H1 (cell line): ENCODE results near the gene GLG1. TPM values are rescaled to one million over a fixed set of nuclear protein-coding genes. Genes with fewer than 3 reads are reported as not detected.

Experiments used
- CTCF ChIA-PET: fragments of 300-600 bp; sonication (Branson Sonifier 250); formaldehyde crosslinking; loops from one replicate; lab custom pipeline; 2021; ENCODE audit not compliant: partially characterized antibody; lab: Charles Lee
- POLR2A ChIA-PET: fragments of 300-600 bp; sonication (Branson Sonifier 250); formaldehyde crosslinking; loops from one replicate; lab custom pipeline; 2021; ENCODE audit warnings: inconsistent platforms; ENCODE audit not compliant: partially characterized antibody; lab: Charles Lee
- DNase-seq, 2 experiments: peaks; one replicate each; pipeline versions ENCODE4 v3.0.0 to v3.0.0-alpha.2; 2010 to 2022; ENCODE audit warnings: low spot score in 2 of 2, low read depth in 1 of 2, mixed read lengths in 1 of 2
- FAIRE-seq: peaks from 2 replicates; lab custom pipeline; 2011; peaks lifted over from hg19 to GRCh38; lab: Jason Lieb, UNC
- H2AFZ ChIP-seq: 2 replicates; pipeline ENCODE4 v1.8.1; 2012; ENCODE audit warnings: low read length, inconsistent platforms
- H2AK5ac ChIP-seq: 2 replicates; pipeline ENCODE4 v1.6.1; 2013; ENCODE audit warnings: low read depth, low read length
- H2BK120ac ChIP-seq: replicated peaks from 2 replicates; pipeline ENCODE3; 2013; ENCODE audit warnings: low read depth, low read length, inconsistent platforms
- H2BK12ac ChIP-seq: 2 replicates; pipeline ENCODE4 v1.6.1; 2013; ENCODE audit warnings: low read depth, low read length
- H2BK15ac ChIP-seq: 2 replicates; pipeline ENCODE4 v1.6.1; 2013; ENCODE audit warnings: low read length
- H2BK20ac ChIP-seq: 2 replicates; pipeline ENCODE4 v1.6.1; 2013; ENCODE audit warnings: low read length
- H2BK5ac ChIP-seq: 2 replicates; pipeline ENCODE4 v1.6.1; 2013; ENCODE audit warnings: low read depth, low read length
- H3K14ac ChIP-seq: 2 replicates; pipeline ENCODE4 v1.6.1; 2013; ENCODE audit warnings: inconsistent platforms; ENCODE audit not compliant: insufficient read length
- H3K18ac ChIP-seq: 2 replicates; pipeline ENCODE4 v1.6.1; 2013; ENCODE audit warnings: low read length; ENCODE audit errors: extremely low read depth
- H3K23ac ChIP-seq: 2 replicates; pipeline ENCODE4 v1.6.1; 2013; ENCODE audit warnings: inconsistent platforms; ENCODE audit not compliant: insufficient read length
- H3K23me2 ChIP-seq: 2 replicates; pipeline ENCODE4 v1.6.1; 2013; ENCODE audit warnings: low read depth, low read length
- H3K27ac ChIP-seq: 2 replicates; pipeline ENCODE4 v1.6.1; 2011; ENCODE audit warnings: low read depth, low read length, inconsistent platforms
- H3K27me3 ChIP-seq, 4 experiments: replicated peaks in 1 of 4; 1 replicate in 1 of 4; 2 replicates in 3 of 4; pipeline versions ENCODE4 v1.6.1 to v1.8.1; 2011 to 2013; ENCODE audit warnings: low read length in 3 of 4, mild to moderate bottlenecking in 3 of 4, inconsistent platforms in 2 of 4, mixed read lengths in 2 of 4, moderate library complexity in 1 of 4; ENCODE audit not compliant: control insufficient read depth in 3 of 4, insufficient read depth in 3 of 4; ENCODE audit errors: extremely low read depth in 1 of 4
- H3K36me3 ChIP-seq, 4 experiments: 2 replicates each; pipeline versions ENCODE4 v1.6.1 to v1.8.1; 2011 to 2013; ENCODE audit warnings: mild to moderate bottlenecking in 4 of 4, low read length in 3 of 4, moderate library complexity in 2 of 4, control low read depth in 1 of 4, inconsistent platforms in 1 of 4; ENCODE audit not compliant: insufficient read depth in 4 of 4, control insufficient read depth in 2 of 4
- H3K4ac ChIP-seq: replicated peaks from 2 replicates; pipeline ENCODE3; 2013; ENCODE audit warnings: low read length, low read depth, mixed read lengths, inconsistent platforms; ENCODE audit not compliant: insufficient read length
- H3K4me1 ChIP-seq, 4 experiments: replicated peaks in 1 of 4; 1 replicate in 1 of 4; 2 replicates in 3 of 4; pipeline versions ENCODE4 v1.6.1 to v1.8.1; 2011 to 2013; ENCODE audit warnings: low read length in 3 of 4, inconsistent platforms in 2 of 4, mixed read lengths in 1 of 4; ENCODE audit not compliant: insufficient read depth in 4 of 4, control insufficient read depth in 3 of 4
- H3K4me2 ChIP-seq, 2 experiments: 2 replicates each; pipeline versions ENCODE4 v1.6.1 to v1.8.1; 2011 to 2013; ENCODE audit warnings: low read depth in 2 of 2, low read length in 2 of 2, control low read depth in 1 of 2, inconsistent platforms in 1 of 2, mild to moderate bottlenecking in 1 of 2; ENCODE audit not compliant: insufficient read depth in 1 of 2
- H3K4me3 ChIP-seq, 4 experiments: fragments of 200-600, 300-600 bp in 1 of 4; sonication (generic), shearing (Covaris generic), sonication (Bioruptor Twin) in 1 of 4; 2 replicates each; pipeline versions ENCODE4 v1.5.1 to v1.8.1; 2011 to 2016; ENCODE audit warnings: low read length in 4 of 4, low read depth in 3 of 4, control low read depth in 2 of 4, inconsistent platforms in 2 of 4, mild to moderate bottlenecking in 2 of 4, mixed read lengths in 1 of 4, moderate library complexity in 1 of 4; ENCODE audit not compliant: insufficient read depth in 2 of 4; ENCODE audit errors: extremely low read depth in 1 of 4
- H3K56ac ChIP-seq: replicated peaks from 2 replicates; pipeline ENCODE3; 2013; ENCODE audit warnings: low read depth, mild to moderate bottlenecking, mixed read lengths, low read length, inconsistent platforms; ENCODE audit not compliant: insufficient read length
- H3K79me1 ChIP-seq: 2 replicates; pipeline ENCODE4 v1.6.1; 2013; ENCODE audit warnings: low read depth, low read length, control low read depth
- H3K79me2 ChIP-seq, 2 experiments: 2 replicates each; pipeline versions ENCODE4 v1.6.1 to v1.8.1; 2012 to 2013; ENCODE audit warnings: low read length in 2 of 2, mild to moderate bottlenecking in 2 of 2, inconsistent platforms in 1 of 2; ENCODE audit not compliant: insufficient read depth in 2 of 2, control insufficient read depth in 1 of 2
- H3K9ac ChIP-seq, 4 experiments: replicated peaks in 1 of 4; 1 replicate in 1 of 4; 2 replicates in 3 of 4; pipeline versions ENCODE4 v1.6.1 to v1.8.1; 2011 to 2013; ENCODE audit warnings: low read depth in 3 of 4, low read length in 3 of 4, control low read depth in 2 of 4, mild to moderate bottlenecking in 2 of 4, moderate library complexity in 2 of 4, inconsistent platforms in 1 of 4; ENCODE audit errors: extremely low read depth in 1 of 4
- H3K9me3 ChIP-seq, 2 experiments: 2 replicates each; pipeline versions ENCODE4 v1.6.1 to v1.8.1; 2012 to 2013; ENCODE audit warnings: mild to moderate bottlenecking in 2 of 2, moderate library complexity in 2 of 2, control low read depth in 1 of 2, inconsistent platforms in 1 of 2, low read depth in 1 of 2, low read length in 1 of 2, mixed read lengths in 1 of 2; ENCODE audit not compliant: insufficient read depth in 2 of 2
- H4K20me1 ChIP-seq, 2 experiments: replicated peaks in 1 of 2; 2 replicates each; pipeline versions ENCODE3 to v1.8.1; 2011 to 2013; ENCODE audit warnings: inconsistent platforms in 2 of 2, low read length in 2 of 2, mild to moderate bottlenecking in 1 of 2; ENCODE audit not compliant: insufficient read depth in 2 of 2, control insufficient read depth in 1 of 2
- H4K5ac ChIP-seq: 2 replicates; pipeline ENCODE4 v1.6.1; 2013; ENCODE audit warnings: low read length, low read depth, mixed read lengths, inconsistent platforms; ENCODE audit not compliant: insufficient read length
- H4K8ac ChIP-seq: 2 replicates; pipeline ENCODE4 v1.8.0; 2013; ENCODE audit warnings: mild to moderate bottlenecking, moderate library complexity, low read length, inconsistent platforms; ENCODE audit not compliant: insufficient read depth; ENCODE audit errors: extremely low read depth
- H4K91ac ChIP-seq: replicated peaks from 2 replicates; pipeline ENCODE3; 2013; ENCODE audit warnings: low read length, mixed read lengths, inconsistent platforms; ENCODE audit not compliant: insufficient read length
- BACH1 ChIP-seq: IDR thresholded peaks from 2 replicates; pipeline ENCODE4 v1.6.1; 2012; ENCODE audit warnings: low read length, improper control_type of control experiment
- EP300 ChIP-seq, 2 experiments: IDR thresholded peaks; 1 replicate in 1 of 2; 2 replicates in 1 of 2; pipeline ENCODE4 v1.6.1; 2011 to 2012; ENCODE audit warnings: low read depth in 2 of 2, low read length in 2 of 2, mild to moderate bottlenecking in 2 of 2, borderline replicate concordance in 1 of 2, inconsistent platforms in 1 of 2, moderate library complexity in 1 of 2
- EZH2 ChIP-seq: fragments of 200-600 bp; sonication (generic); IDR thresholded peaks from 2 replicates; pipeline ENCODE4 v1.7.1; 2012; ENCODE audit warnings: low read depth, mild to moderate bottlenecking, moderate library complexity, low read length, inconsistent platforms; ENCODE audit not compliant: severe bottlenecking
- JUN ChIP-seq: IDR thresholded peaks from 2 replicates; pipeline ENCODE4 v1.6.1; 2011; ENCODE audit warnings: low read depth, mild to moderate bottlenecking, improper control_type of control experiment, low read length
- MAFK ChIP-seq: IDR thresholded peaks from 2 replicates; pipeline ENCODE4 v1.6.1; 2012; ENCODE audit warnings: low read depth, mild to moderate bottlenecking, improper control_type of control experiment, low read length
- NANOG ChIP-seq: IDR thresholded peaks from 2 replicates; pipeline ENCODE4 v1.6.1; 2011; ENCODE audit warnings: low read length, low read depth, mild to moderate bottlenecking, inconsistent platforms; ENCODE audit not compliant: insufficient read depth, poor library complexity, severe bottlenecking
- RAD21 ChIP-seq, 2 experiments: IDR thresholded peaks in 1 of 2; conservative IDR thresholded peaks in 1 of 2; 2 replicates each; pipeline ENCODE4 v1.6.1; 2011; ENCODE audit warnings: low read depth in 2 of 2, low read length in 2 of 2, improper control_type of control experiment in 1 of 2, inconsistent platforms in 1 of 2, mild to moderate bottlenecking in 1 of 2, moderate library complexity in 1 of 2
- RBBP5 ChIP-seq: IDR thresholded peaks from 2 replicates; pipeline ENCODE4 v1.7.1; 2012; ENCODE audit warnings: low read depth, mild to moderate bottlenecking, inconsistent platforms, low read length, moderate library complexity, borderline replicate concordance
- SP4 ChIP-seq: IDR thresholded peaks from 2 replicates; pipeline ENCODE4 v1.6.1; 2012; ENCODE audit warnings: low read length, inconsistent platforms
- SUZ12 ChIP-seq: fragments of 200-600 bp; sonication (generic); IDR thresholded peaks from 2 replicates; pipeline ENCODE4 v1.6.1; 2012; ENCODE audit warnings: mild to moderate bottlenecking, inconsistent platforms, low read length, moderate library complexity, mixed read lengths
- USF2 ChIP-seq: IDR thresholded peaks from 2 replicates; pipeline ENCODE4 v1.6.1; 2011; ENCODE audit warnings: low read length, improper control_type of control experiment
- WGBS, 2 experiments: shearing (Covaris generic) in 1 of 2; methylation state at CpG; one replicate each; pipeline versions ENCODE4 v1.1.6 to v1.1.7; 2013 to 2015; ENCODE audit warnings: low lambda C conversion rate in 2 of 2, mixed read lengths in 2 of 2, inconsistent platforms in 1 of 2, low coverage in 1 of 2, missing lambda C conversion rate in 1 of 2; ENCODE audit not compliant: insufficient replicate concordance in 2 of 2, insufficient coverage in 1 of 2, insufficient read length in 1 of 2; ENCODE audit errors: extremely low coverage in 1 of 2, missing lambda C conversion rate in 1 of 2; 5-methylcytosine and 5-hydroxymethylcytosine counted together
- polyA plus RNA-seq, 7 experiments: library from polyadenylated mRNA; depleted of rRNA in 3 of 7; stranded (reverse) in 5 of 7; unstranded in 2 of 7; fragments of >200 nt in 5 of 7; fragments of 200-250 nt in 2 of 7; gene quantifications; 1 replicate in 5 of 7; 2 replicates in 1 of 7; 4 replicates in 1 of 7; pipeline versions ENCODE4 v1.2.1 to v1.2.3, GENCODE V29; 2011 to 2013; ENCODE audit warnings: missing spikeins in 2 of 7, mixed read lengths in 2 of 7
- total RNA-seq: library from RNA; stranded (reverse); fragmentation: NEBNext Ultra II Directional; extraction: Animal tissue kit (Norgen Biotek cat#: 25700); gene quantifications from 2 replicates; pipeline ENCODE4 v1.2.1, GENCODE V29; 2021
- TF ChIP-seq, protein P1 (sequence below): IDR thresholded peaks from 2 replicates; pipeline ENCODE4 v1.6.1; 2012; ENCODE audit warnings: inconsistent platforms

Gene GLG1
- total and polyA plus RNA-seq, 2 of the 8 experiments (the other 6 are each of a cell fraction or from before 2014, with no cell fraction given): 53.4 to 139 TPM

DNA sequence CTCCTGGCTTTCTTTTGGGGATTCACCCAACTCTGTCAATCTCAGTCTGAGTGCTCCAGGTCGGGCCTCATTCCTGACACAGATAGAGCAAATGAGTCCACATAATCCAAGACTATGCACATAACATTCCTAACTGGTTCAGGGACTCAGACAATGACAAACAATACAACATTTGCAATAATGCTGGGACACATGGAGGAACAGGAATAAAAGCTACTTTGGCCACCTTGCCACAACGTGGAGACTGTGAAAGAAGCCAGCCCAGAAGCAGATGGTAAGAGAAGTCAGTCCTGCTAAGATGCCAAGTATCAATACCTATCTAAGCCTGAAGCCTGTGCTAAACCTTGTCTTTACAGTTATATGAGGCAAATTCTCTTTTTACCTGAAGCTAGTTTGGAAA, 39.0 kb downstream of the GLG1 start:
- H2BK20ac ChIP-seq: no peak overlapping the region
- no peak overlapping the region for H2BK12ac ChIP-seq
- H4K20me1 ChIP-seq: peaks cover 9 to 20% of the 10 kb centered on the region in 2 experiments
- ChIA-PET POLR2A (interaction anchor here (1.2 to 1.6 kb wide), 3 partner anchors 11 to 40 kb away, joined by 3 to 4 read pairs (median 3); partner anchors contain the start of gene GLG1), CTCF (interaction anchor here (0.6 kb wide), 1 partner anchor 29 kb away, joined by 3 read pairs; no protein-coding TSS in a partner anchor)
- H3K23me2 ChIP-seq: no peaks in the 10 kb centered on the region
- H2BK15ac ChIP-seq: no peak overlapping the region
- no peak overlapping the region for H3K9ac ChIP-seq
- no peak for DNase-seq
- H2AK5ac ChIP-seq: no peak overlapping the region
- no peak overlapping the region for H3K18ac ChIP-seq
- H4K5ac ChIP-seq: no peak overlapping the region
- no peak overlapping the region for H2BK5ac ChIP-seq
- no peak overlapping the region for H4K91ac ChIP-seq
- peaks cover 23% of the 10 kb centered on the region for H3K79me1 ChIP-seq
- H3K4ac ChIP-seq: no peak overlapping the region
- no peak overlapping the region for H2BK120ac ChIP-seq
- no peaks in the 10 kb centered on the region for H3K4me1 ChIP-seq
- no peak overlapping the region for H3K4me3 ChIP-seq
- H3K36me3 ChIP-seq: no peaks in the 10 kb centered on the region
- no peak overlapping the region for H3K56ac ChIP-seq
- no peak overlapping the region for H3K14ac ChIP-seq
- WGBS, 2 experiments: 87% methylated on average over 2 of the region's 2 CpGs; no CpG with 5 or more reads in 1 of the 2 experiments
- no peak overlapping the region for H3K23ac ChIP-seq
- no peak overlapping the region for H3K4me2 ChIP-seq
- FAIRE-seq: no peak
- H4K8ac ChIP-seq: no peak overlapping the region
- peaks cover 19 to 95% of the 10 kb centered on the region in 2 experiments for H3K79me2 ChIP-seq
- H2AFZ ChIP-seq: no peak overlapping the region
- H3K9me3 ChIP-seq: no peaks in the 10 kb centered on the region
- no peaks in the 10 kb centered on the region for H3K27me3 ChIP-seq
- H3K27ac ChIP-seq: no peak overlapping the region
- TF ChIP-seq RBBP5 (no peak), USF2 (no peak), MAFK (no peak), EZH2 (no peak), SUZ12 (no peak), SP4 (no peak), NANOG (no peak), JUN (no peak), RAD21 (IDR thresholded peaks at IDR 0.05 in 1 of 2, conservative IDR thresholded peaks at IDR 0.05 in 1 of 2; ENCODE audit: low read depth in 2 of 2, low read length in 2 of 2) (no peak), BACH1 (no peak), EP300 (IDR thresholded peaks at IDR 0.05; ENCODE audit: borderline replicate concordance in 1 of 2, low read depth in 2 of 2, low read length in 2 of 2) (no peak)
- TF ChIP-seq, protein P1, sequence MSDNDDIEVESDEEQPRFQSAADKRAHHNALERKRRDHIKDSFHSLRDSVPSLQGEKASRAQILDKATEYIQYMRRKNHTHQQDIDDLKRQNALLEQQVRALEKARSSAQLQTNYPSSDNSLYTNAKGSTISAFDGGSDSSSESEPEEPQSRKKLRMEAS: no peak
